ENCODE results near the gene C10orf62.

DNA sequence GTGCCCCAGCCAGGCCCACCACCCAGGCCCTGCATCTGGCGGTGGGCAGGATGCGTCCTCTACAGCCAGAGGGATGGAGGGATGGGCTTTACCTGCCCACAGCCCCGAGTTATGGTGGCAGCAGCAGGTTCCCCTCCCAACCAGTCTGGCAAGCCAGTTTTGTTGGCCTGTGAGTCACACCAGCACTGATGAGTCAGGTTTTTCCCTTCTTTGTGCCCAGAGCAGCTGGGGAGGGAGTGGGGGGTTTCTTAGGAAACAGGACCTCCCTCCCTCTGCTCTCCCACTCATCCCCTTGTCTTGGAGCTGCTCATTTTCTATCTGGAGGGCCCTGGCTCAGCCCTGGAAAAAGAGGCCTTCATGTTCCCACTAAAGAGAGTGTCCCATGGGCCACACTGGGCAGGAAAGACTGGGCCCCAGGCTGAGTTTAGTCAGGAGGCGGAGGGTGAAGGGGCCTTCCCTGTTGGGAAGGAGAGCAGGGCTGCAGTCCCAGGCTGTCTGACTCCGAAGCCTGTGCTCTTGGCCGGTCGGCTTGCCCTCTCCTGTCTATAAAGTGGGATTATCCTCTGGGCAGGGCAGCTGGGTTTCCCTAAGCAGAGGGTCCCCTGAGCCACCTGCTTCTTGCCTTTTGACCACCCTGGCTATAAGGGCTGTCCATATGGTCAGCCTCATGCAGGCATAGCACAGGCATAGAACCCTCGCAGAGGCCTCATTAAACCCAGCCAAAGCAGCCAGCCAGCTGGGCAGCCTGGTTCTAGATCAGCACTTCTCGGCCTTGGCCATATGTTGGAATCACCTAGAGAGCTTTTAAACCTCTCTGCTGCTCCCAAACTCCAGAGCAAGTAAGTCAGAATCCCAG is 47.1 kb upstream of the C10orf62 start:
- TF ChIP-seq, protein P1, sequence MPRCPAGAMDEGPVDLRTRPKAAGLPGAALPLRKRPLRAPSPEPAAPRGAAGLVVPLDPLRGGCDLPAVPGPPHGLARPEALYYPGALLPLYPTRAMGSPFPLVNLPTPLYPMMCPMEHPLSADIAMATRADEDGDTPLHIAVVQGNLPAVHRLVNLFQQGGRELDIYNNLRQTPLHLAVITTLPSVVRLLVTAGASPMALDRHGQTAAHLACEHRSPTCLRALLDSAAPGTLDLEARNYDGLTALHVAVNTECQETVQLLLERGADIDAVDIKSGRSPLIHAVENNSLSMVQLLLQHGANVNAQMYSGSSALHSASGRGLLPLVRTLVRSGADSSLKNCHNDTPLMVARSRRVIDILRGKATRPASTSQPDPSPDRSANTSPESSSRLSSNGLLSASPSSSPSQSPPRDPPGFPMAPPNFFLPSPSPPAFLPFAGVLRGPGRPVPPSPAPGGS (IDR thresholded peaks at IDR 0.05; ENCODE audit: borderline replicate concordance, insufficient read depth, low read depth, low read length, poor library complexity, severe bottlenecking) = no peak
- TF ChIP-seq FOXK2 (IDR thresholded peaks at IDR 0.05) (no peak), KDM1A (IDR thresholded peaks at IDR 0.05; ENCODE audit: borderline replicate concordance) (no peak), PAX8 (IDR thresholded peaks at IDR 0.05) (no peak), EZH2 (IDR thresholded peaks at IDR 0.05; ENCODE audit: borderline replicate concordance, control insufficient read depth, low read depth, low read length) (no peak), SIN3A (IDR thresholded peaks at IDR 0.05; ENCODE audit: low read depth, low read length) (no peak), SUZ12 (IDR thresholded peaks at IDR 0.05; ENCODE audit: unreplicated experiment) (no peak), CHD1 (IDR thresholded peaks at IDR 0.05; ENCODE audit: low read depth, low read length) (no peak), NFIC (IDR thresholded peaks at IDR 0.05; ENCODE audit: low read depth, low read length) (no peak), TCF7 (IDR thresholded peaks at IDR 0.05; ENCODE audit: borderline replicate concordance) (no peak), SMC3 (IDR thresholded peaks at IDR 0.05; ENCODE audit: borderline replicate concordance, low read length) (no peak), MTA3 (IDR thresholded peaks at IDR 0.05; ENCODE audit: borderline replicate concordance, low read length) (no peak)
- TF ChIP-seq, protein P2, sequence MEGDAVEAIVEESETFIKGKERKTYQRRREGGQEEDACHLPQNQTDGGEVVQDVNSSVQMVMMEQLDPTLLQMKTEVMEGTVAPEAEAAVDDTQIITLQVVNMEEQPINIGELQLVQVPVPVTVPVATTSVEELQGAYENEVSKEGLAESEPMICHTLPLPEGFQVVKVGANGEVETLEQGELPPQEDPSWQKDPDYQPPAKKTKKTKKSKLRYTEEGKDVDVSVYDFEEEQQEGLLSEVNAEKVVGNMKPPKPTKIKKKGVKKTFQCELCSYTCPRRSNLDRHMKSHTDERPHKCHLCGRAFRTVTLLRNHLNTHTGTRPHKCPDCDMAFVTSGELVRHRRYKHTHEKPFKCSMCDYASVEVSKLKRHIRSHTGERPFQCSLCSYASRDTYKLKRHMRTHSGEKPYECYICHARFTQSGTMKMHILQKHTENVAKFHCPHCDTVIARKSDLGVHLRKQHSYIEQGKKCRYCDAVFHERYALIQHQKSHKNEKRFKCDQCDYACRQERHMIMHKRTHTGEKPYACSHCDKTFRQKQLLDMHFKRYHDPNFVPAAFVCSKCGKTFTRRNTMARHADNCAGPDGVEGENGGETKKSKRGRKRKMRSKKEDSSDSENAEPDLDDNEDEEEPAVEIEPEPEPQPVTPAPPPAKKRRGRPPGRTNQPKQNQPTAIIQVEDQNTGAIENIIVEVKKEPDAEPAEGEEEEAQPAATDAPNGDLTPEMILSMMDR (IDR thresholded peaks at IDR 0.05 in 2 of 3, conservative IDR thresholded peaks at IDR 0.05 in 1 of 3; ENCODE audit: control insufficient read depth in 2 of 3, extremely low read depth in 1 of 3, insufficient read depth in 1 of 3, low read depth in 3 of 3, low read length in 3 of 3) = no peak
- TF ChIP-seq, protein P3, sequence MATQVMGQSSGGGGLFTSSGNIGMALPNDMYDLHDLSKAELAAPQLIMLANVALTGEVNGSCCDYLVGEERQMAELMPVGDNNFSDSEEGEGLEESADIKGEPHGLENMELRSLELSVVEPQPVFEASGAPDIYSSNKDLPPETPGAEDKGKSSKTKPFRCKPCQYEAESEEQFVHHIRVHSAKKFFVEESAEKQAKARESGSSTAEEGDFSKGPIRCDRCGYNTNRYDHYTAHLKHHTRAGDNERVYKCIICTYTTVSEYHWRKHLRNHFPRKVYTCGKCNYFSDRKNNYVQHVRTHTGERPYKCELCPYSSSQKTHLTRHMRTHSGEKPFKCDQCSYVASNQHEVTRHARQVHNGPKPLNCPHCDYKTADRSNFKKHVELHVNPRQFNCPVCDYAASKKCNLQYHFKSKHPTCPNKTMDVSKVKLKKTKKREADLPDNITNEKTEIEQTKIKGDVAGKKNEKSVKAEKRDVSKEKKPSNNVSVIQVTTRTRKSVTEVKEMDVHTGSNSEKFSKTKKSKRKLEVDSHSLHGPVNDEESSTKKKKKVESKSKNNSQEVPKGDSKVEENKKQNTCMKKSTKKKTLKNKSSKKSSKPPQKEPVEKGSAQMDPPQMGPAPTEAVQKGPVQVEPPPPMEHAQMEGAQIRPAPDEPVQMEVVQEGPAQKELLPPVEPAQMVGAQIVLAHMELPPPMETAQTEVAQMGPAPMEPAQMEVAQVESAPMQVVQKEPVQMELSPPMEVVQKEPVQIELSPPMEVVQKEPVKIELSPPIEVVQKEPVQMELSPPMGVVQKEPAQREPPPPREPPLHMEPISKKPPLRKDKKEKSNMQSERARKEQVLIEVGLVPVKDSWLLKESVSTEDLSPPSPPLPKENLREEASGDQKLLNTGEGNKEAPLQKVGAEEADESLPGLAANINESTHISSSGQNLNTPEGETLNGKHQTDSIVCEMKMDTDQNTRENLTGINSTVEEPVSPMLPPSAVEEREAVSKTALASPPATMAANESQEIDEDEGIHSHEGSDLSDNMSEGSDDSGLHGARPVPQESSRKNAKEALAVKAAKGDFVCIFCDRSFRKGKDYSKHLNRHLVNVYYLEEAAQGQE (IDR thresholded peaks at IDR 0.05; ENCODE audit: low read depth, low read length) = no peak
